Esophagus squamous epithelium (tissue), 5 donors: ENCODE results near the gene MRPL48. TPM values are rescaled to one million over a fixed set of nuclear protein-coding genes. Genes with fewer than 3 reads are reported as not detected.

ENCODE experiments used
- DNase-seq: peaks from one replicate; lab custom pipeline; 2025; lab: John Stamatoyannopoulos, UW
- H3K27ac ChIP-seq, 4 donors: fragments of 200-600 bp; sonication (generic); one replicate each; pipeline ENCODE4 v1.5.1; 2016 to 2019; ENCODE audit warnings: mild to moderate bottlenecking in 1 of 4
- H3K27me3 ChIP-seq, 4 donors: fragments of 200-600 bp; sonication (generic); 1 replicate in 3 of 4; 2 replicates in 1 of 4; pipeline versions ENCODE4 v1.5.1 to v1.6.0; 2017 to 2021; ENCODE audit warnings: antibody characterized with exemption in 1 of 4
- H3K36me3 ChIP-seq, 3 donors: fragments of 200-600 bp; sonication (generic); one replicate each; pipeline ENCODE4 v1.5.1; 2016 to 2019
- H3K4me1 ChIP-seq, 3 donors: fragments of 200-600 bp; sonication (generic); one replicate each; pipeline ENCODE4 v1.5.1; 2017 to 2019
- H3K4me3 ChIP-seq, 4 donors: fragments of 200-600 bp; sonication (generic); 1 replicate in 3 of 4; 2 replicates in 1 of 4; pipeline ENCODE4 v1.5.1; 2016 to 2019; ENCODE audit warnings: mild to moderate bottlenecking in 2 of 4, moderate library complexity in 1 of 4
- H3K9me3 ChIP-seq, 3 donors: fragments of 200-600 bp; sonication (generic); one replicate each; pipeline ENCODE4 v1.5.1; 2016 to 2019
- POLR2A ChIP-seq, 4 donors: fragments of 450-650 bp; IDR thresholded peaks; one replicate each; pipeline ENCODE4 v1.6.1; 2017; ENCODE audit warnings: antibody characterized with exemption in 4 of 4, mild to moderate bottlenecking in 4 of 4, moderate library complexity in 3 of 4
- WGBS, 2 donors: methylation state at CpG; one replicate each; pipeline ENCODE4 v1.1.5; 2018; 5-methylcytosine and 5-hydroxymethylcytosine counted together
- intact Hi-C: fragments of 100-400 bp; cut with DNase I; formaldehyde crosslinking; loops from one replicate; pipeline ENCODE4 v1.15.0; 2022
- total RNA-seq, 4 donors: library from RNA; depleted of rRNA; stranded (reverse); fragments of >200 nt; gene quantifications; one replicate each; pipeline ENCODE4 v1.1.0, GENCODE V29; 2016
- TF ChIP-seq, protein P1 (sequence below), 6 experiments: fragments of 450-650 bp in 4 of 6; fragments of 200-600 bp in 2 of 6; sonication (generic) in 2 of 6; IDR thresholded peaks; one replicate each; pipeline ENCODE4 v1.5.1; 2016 to 2019; ENCODE audit warnings: antibody characterized with exemption in 6 of 6, mild to moderate bottlenecking in 4 of 6, moderate library complexity in 4 of 6
- donor health status: DM: yes; HTN: yes; CAD: no.

Gene MRPL48
- total RNA-seq, 4 donors from 2014 or later, result 9.2 to 23.5 (median 18.8) TPM

DNA sequence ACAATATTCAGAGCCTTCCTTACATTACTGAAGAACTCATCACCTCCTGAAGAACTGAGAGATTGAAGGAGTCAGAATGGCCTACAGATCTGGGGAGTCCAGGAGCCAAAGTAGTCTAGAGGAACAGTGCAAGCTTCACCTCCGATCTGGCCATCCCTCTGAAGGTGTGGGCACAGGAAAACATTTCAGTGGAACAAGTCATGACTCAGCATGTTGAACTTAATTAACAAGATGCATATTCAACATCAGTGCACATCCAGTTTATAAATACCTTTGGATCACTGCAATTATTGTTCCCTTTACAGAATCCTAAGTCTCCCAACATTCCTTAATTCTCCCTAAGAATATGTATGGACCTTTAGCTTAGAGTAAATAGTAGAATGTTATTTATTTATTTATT, 114.6 kb downstream of the MRPL48 start:
- Histone ChIP-seq H3K9me3 (no peaks in the 10 kb centered on the region), H3K27me3 (no peaks in the 10 kb centered on the region), H3K4me3 (no peak overlapping the region), H3K4me1 (no peaks in the 10 kb centered on the region), H3K27ac (no peak overlapping the region), H3K36me3 (peaks cover 5 to 64% (median 13%) of the 10 kb centered on the region in 3 donors)
- TF ChIP-seq POLR2A (IDR thresholded peaks at IDR 0.05), result no peak
- TF ChIP-seq, protein P1, sequence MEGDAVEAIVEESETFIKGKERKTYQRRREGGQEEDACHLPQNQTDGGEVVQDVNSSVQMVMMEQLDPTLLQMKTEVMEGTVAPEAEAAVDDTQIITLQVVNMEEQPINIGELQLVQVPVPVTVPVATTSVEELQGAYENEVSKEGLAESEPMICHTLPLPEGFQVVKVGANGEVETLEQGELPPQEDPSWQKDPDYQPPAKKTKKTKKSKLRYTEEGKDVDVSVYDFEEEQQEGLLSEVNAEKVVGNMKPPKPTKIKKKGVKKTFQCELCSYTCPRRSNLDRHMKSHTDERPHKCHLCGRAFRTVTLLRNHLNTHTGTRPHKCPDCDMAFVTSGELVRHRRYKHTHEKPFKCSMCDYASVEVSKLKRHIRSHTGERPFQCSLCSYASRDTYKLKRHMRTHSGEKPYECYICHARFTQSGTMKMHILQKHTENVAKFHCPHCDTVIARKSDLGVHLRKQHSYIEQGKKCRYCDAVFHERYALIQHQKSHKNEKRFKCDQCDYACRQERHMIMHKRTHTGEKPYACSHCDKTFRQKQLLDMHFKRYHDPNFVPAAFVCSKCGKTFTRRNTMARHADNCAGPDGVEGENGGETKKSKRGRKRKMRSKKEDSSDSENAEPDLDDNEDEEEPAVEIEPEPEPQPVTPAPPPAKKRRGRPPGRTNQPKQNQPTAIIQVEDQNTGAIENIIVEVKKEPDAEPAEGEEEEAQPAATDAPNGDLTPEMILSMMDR (IDR thresholded peaks at IDR 0.05), result no peak
- DNase-seq, result no peak
- intact Hi-C loops, result no loop called here
- 67 to 86% methylated on average over 1 of the region's 1 CpG for WGBS, 2 donors

DNA sequence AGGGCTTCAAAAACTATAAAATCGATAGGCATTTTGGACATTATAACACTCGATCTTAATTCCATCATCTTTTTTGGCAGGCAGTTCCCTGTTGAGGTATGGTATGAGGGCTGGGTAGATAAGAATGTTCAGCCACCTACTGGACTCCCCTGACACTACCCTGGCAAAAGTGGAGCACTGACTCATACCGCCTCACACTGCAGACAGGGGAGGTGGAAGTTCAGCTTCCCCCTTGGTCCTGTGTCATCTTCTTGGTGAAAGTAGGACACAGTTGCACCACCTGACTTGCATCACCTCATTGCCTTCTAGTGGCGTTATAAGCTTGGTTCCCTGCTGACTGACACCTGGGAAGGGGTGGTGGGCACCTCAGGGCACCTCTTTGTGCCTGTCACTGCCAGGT, 119.5 kb downstream of the MRPL48 start:
- intact Hi-C loops, result no loop called here
- no peaks in the 10 kb centered on the region for H3K27me3 ChIP-seq
- H3K9me3 ChIP-seq, result no peaks in the 10 kb centered on the region
- DNase-seq, result no peak
- H3K4me1 ChIP-seq, result no peaks in the 10 kb centered on the region
- H3K4me3 ChIP-seq, result no peak overlapping the region
- TF ChIP-seq POLR2A (IDR thresholded peaks at IDR 0.05), result no peak
- TF ChIP-seq, protein P1 (IDR thresholded peaks at IDR 0.05), result peak in 1 of 6 experiments; percentile 33
- peaks cover 0 to 78% (median 9%) of the 10 kb centered on the region in 3 donors for H3K36me3 ChIP-seq
- no peak overlapping the region for H3K27ac ChIP-seq
- 62 to 94% methylated on average over 2 to 4 of the region's 4 CpGs for WGBS, 2 donors

DNA sequence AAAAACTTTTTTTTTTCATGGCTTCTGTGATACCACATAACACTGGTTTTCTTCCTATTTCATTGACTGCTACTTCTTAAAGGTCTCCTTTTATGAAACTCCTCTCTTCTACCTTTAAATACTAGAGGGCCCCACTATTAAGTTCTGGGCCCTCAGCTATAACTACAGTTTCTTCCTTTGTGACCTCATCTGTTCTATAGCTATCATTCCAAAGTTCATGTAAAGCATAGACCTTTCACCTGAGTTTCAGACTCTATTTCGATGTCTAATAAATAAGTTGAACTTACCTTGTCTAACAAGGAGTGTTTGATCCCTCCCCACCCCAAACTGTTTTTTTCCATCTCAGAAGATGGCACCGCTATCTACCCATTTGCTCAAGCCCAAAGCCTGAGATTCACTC, 124.4 kb downstream of the MRPL48 start:
- WGBS, 2 donors, result 98 to 100% methylated on average over 2 of the region's 2 CpGs
- no peak for TF ChIP-seq POLR2A (IDR thresholded peaks at IDR 0.05)
- TF ChIP-seq, protein P1 (IDR thresholded peaks at IDR 0.05), result no peak
- no peak for DNase-seq
- Histone ChIP-seq H3K4me3 (no peak overlapping the region), H3K36me3 (peaks cover 0 to 93% (median 20%) of the 10 kb centered on the region in 3 donors), H3K27ac (no peak overlapping the region), H3K4me1 (no peaks in the 10 kb centered on the region), H3K9me3 (no peaks in the 10 kb centered on the region), H3K27me3 (no peaks in the 10 kb centered on the region)
- intact Hi-C loops, result no loop called here

DNA sequence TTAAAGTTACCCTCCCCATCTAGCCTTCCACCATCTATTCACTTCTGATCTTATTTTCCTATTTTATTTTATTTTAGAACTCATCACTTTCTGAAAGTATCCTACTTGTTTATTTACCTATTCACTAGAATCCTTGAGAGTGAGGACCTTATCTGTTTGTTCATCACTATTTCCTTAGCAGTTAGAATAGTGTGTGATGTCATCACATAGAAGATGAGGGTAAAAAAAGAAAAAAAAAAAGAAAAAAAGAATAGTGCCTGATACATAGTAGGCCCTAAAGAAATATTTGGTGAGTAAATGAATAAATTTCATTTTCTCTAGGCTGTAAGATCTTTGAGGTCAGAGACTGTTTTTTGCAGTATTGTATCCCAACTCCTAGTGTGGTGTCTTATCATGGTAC, 125.8 kb downstream of the MRPL48 start:
- Histone ChIP-seq H3K36me3 (peaks cover 0 to 98% (median 26%) of the 10 kb centered on the region in 3 donors), H3K9me3 (no peaks in the 10 kb centered on the region), H3K27me3 (no peaks in the 10 kb centered on the region), H3K27ac (no peak overlapping the region), H3K4me3 (no peak overlapping the region), H3K4me1 (no peaks in the 10 kb centered on the region)
- TF ChIP-seq POLR2A (IDR thresholded peaks at IDR 0.05), result no peak
- TF ChIP-seq, protein P1 (IDR thresholded peaks at IDR 0.05), result no peak
- DNase-seq, result no peak
- intact Hi-C loops, result no loop called here

DNA sequence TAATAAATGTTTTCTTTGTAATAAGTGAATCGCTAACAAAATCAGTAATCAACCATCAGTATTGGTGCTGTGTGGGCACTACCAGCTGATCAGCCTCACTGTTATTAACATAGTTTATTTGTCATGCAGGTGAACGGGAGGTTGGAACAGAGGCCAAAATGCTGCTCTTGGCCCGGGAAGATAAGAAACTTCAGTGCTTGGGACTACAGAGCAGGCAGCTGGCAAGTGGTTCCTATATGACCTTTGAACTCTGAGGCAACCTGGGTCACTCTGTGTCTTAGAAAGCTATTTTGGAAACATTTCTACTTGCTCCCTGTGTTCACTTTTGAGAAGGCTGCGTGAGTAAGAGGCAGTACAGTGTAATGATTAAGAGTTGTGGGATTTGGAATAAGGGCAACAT, 126.6 kb downstream of the MRPL48 start:
- intact Hi-C loops, result no loop called here
- no peaks in the 10 kb centered on the region for H3K9me3 ChIP-seq
- H3K36me3 ChIP-seq, result peaks cover 5 to 98% (median 32%) of the 10 kb centered on the region in 3 donors
- no peaks in the 10 kb centered on the region for H3K27me3 ChIP-seq
- DNase-seq, result no peak
- WGBS, 2 donors, result 83 to 92% methylated on average over 4 of the region's 4 CpGs
- no peak overlapping the region for H3K4me3 ChIP-seq
- H3K27ac ChIP-seq, result no peak overlapping the region
- TF ChIP-seq, protein P1 (IDR thresholded peaks at IDR 0.05), result no peak
- no peak for TF ChIP-seq POLR2A (IDR thresholded peaks at IDR 0.05)
- no peaks in the 10 kb centered on the region for H3K4me1 ChIP-seq

Other genes with a start within 250 kb of the MRPL48 start
- 10 to 100 TPM in 2 of 4 donors, 1 to 10 TPM in 2; 7.0 to 15.5 (median 12.3) TPM for gene FAM168A, start 189.8 kb upstream of the MRPL48 start, total RNA-seq
- gene PLEKHB1, start 141.3 kb upstream of the MRPL48 start, total RNA-seq, result 1 to 10 TPM in 2 of 4 donors, under 1 TPM in 2; 0.22 to 5.6 (median 2.2) TPM
- gene RAB6A, start 26.8 kb upstream of the MRPL48 start, total RNA-seq, result 100 to 1,000 TPM; 115 to 234 (median 161) TPM
- gene COA4, start 89.0 kb downstream of the MRPL48 start, total RNA-seq, result 10 to 100 TPM; 43.9 to 88.5 (median 64.9) TPM
- gene PAAF1, start 89.1 kb downstream of the MRPL48 start, total RNA-seq, result 10 to 100 TPM in 1 of 4 donors, 1 to 10 TPM in 3; 4.3 to 10.9 (median 8.3) TPM
- not detected for gene DNAJB13, start 163.2 kb downstream of the MRPL48 start, total RNA-seq
- gene UCP2, start 195.0 kb downstream of the MRPL48 start, total RNA-seq, result 10 to 100 TPM in 1 of 4 donors, 1 to 10 TPM in 3; 4.0 to 26.7 (median 7.1) TPM
- 1 to 10 TPM in 1 of 4 donors, under 1 TPM in 2, not detected in 1; 0.53 to 1.5 (median 0.92) TPM for gene UCP3, start 221.2 kb downstream of the MRPL48 start, total RNA-seq